D721Med (cell line): ENCODE results near the gene DHX34.

Experiments used
- DNase-seq: peaks from one replicate; pipeline ENCODE4 v3.0.0; 2011; ENCODE audit warnings: low spot score; ENCODE audit not compliant: insufficient read length
- FAIRE-seq: peaks from 2 replicates; lab custom pipeline; 2011; peaks lifted over from hg19 to GRCh38; lab: Jason Lieb, UNC
- CTCF ChIP-seq: IDR thresholded peaks from 2 replicates; pipeline ENCODE4 v1.5.1; 2012; ENCODE audit warnings: mild to moderate bottlenecking, control low read depth; ENCODE audit not compliant: insufficient read depth; ENCODE audit errors: missing control alignments

DHX34 gene

GRCh38 chr19:47427241-47428176, 78.4 kb downstream of the DHX34 start:
- TF ChIP-seq CTCF: peak; percentile 85
- no peak for DNase-seq
- no peak for FAIRE-seq

GRCh38 chr19:47428177-47428894, 79.2 kb downstream of the DHX34 start:
- no peak for TF ChIP-seq CTCF
- peak; percentile 91 for FAIRE-seq
- DNase-seq: peak; percentile 89

- no peak for FAIRE-seq
- TF ChIP-seq CTCF: no peak
- no peak for DNase-seq
Observed at GRCh38 chr19:47429140-47429793, 80.2 kb downstream of the DHX34 start.

GRCh38 chr19:47430041-47430802, 81.1 kb downstream of the DHX34 start:
- no peak for DNase-seq
- no peak for TF ChIP-seq CTCF
- no peak for FAIRE-seq

- FAIRE-seq (no peak), DNase-seq (no peak)
- TF ChIP-seq CTCF: no peak
Observed at GRCh38 chr19:47432091-47432490, 83.0 kb downstream of the DHX34 start.
